SK-N-SH (cell line): ENCODE data around the gene C1QL1. TPM values are rescaled to one million over a fixed set of nuclear protein-coding genes. Genes with fewer than 3 reads are reported as not detected.

ENCODE experiments used
- CTCF ChIA-PET: fragments of 300-600, 350-600 bp; formaldehyde crosslinking; extraction: SDS; loops from one replicate; lab custom pipeline; 2021; lab: Yijun Ruan, JAX
- POLR2A ChIA-PET: fragments of 350-600 bp; sonication (Branson Sonifier 250); formaldehyde crosslinking; extraction: SDS; loops from one replicate; lab custom pipeline; 2020; ENCODE audit warnings: antibody characterized with exemption, inconsistent platforms; lab: Yijun Ruan, JAX
- DNase-seq: peaks from one replicate; pipeline ENCODE4 v3.0.0; 2012
- H2AFZ ChIP-seq: fragments of 200-600 bp; sonication (generic); 2 replicates; pipeline ENCODE4 v1.8.1; 2016; ENCODE audit warnings: antibody characterized with exemption, mild to moderate bottlenecking, low read depth
- H3F3A ChIP-seq: fragments of 200-600 bp; sonication (generic); replicated peaks from 2 replicates; pipeline ENCODE3; 2016; ENCODE audit warnings: antibody characterized with exemption, mild to moderate bottlenecking; ENCODE audit not compliant: insufficient read depth
- H3K27ac ChIP-seq, 2 experiments: fragments of 200-500 bp in 1 of 2; fragments of 200-600 bp in 1 of 2; sonication (Bioruptor generic) in 1 of 2; sonication (generic), shearing (Covaris generic) in 1 of 2; 2 replicates each; pipeline versions ENCODE4 v1.5.1 to v1.6.1; 2014 to 2016; ENCODE audit warnings: low read depth in 2 of 2, inconsistent platforms in 1 of 2, low read length in 1 of 2, mild to moderate bottlenecking in 1 of 2, mixed read lengths in 1 of 2
- H3K27me3 ChIP-seq: fragments of 200-600 bp; sonication (generic), shearing (Covaris generic); 2 replicates; pipeline ENCODE4 v1.6.1; 2016; ENCODE audit warnings: mixed run types; ENCODE audit not compliant: insufficient read depth
- H3K36me3 ChIP-seq, 2 experiments: fragments of 200-500 bp in 1 of 2; fragments of 200-600 bp in 1 of 2; sonication (Bioruptor generic) in 1 of 2; sonication (generic) in 1 of 2; replicated peaks in 1 of 2; 2 replicates each; pipeline versions ENCODE3 to v1.5.1; 2014 to 2016; ENCODE audit warnings: low read length in 1 of 2, mild to moderate bottlenecking in 1 of 2; ENCODE audit not compliant: insufficient read depth in 2 of 2, control insufficient read depth in 1 of 2
- H3K4me1 ChIP-seq, 2 experiments: fragments of 200-500 bp in 1 of 2; fragments of 200-600 bp in 1 of 2; sonication (Bioruptor generic) in 1 of 2; sonication (generic), shearing (Covaris generic) in 1 of 2; 2 replicates each; pipeline versions ENCODE4 v1.5.1 to v1.6.1; 2014 to 2016; ENCODE audit warnings: low read depth in 1 of 2, low read length in 1 of 2, mixed run types in 1 of 2; ENCODE audit not compliant: insufficient read depth in 2 of 2, control insufficient read depth in 1 of 2
- H3K4me2 ChIP-seq: fragments of 200-600 bp; sonication (generic), shearing (Covaris generic); 2 replicates; pipeline ENCODE4 v1.6.1; 2017; ENCODE audit warnings: mixed run types
- H3K4me3 ChIP-seq, 2 experiments: fragments of 200-500 bp in 1 of 2; fragments of 200-600 bp in 1 of 2; sonication (Bioruptor generic) in 1 of 2; sonication (generic), shearing (Covaris generic) in 1 of 2; 2 replicates each; pipeline versions ENCODE4 v1.5.1 to v1.8.1; 2014 to 2016; ENCODE audit warnings: low read depth in 2 of 2, inconsistent platforms in 1 of 2, low read length in 1 of 2, mild to moderate bottlenecking in 1 of 2, mixed read lengths in 1 of 2, moderate library complexity in 1 of 2
- H3K79me2 ChIP-seq: fragments of 200-600 bp; sonication (generic); 2 replicates; pipeline ENCODE4 v1.8.1; 2017; ENCODE audit warnings: mild to moderate bottlenecking; ENCODE audit not compliant: insufficient read depth
- H3K9ac ChIP-seq: fragments of 200-600 bp; sonication (generic); 2 replicates; pipeline ENCODE4 v1.6.1; 2017; ENCODE audit warnings: mixed run types
- H3K9me2 ChIP-seq: fragments of 200-600 bp; sonication (generic); 2 replicates; pipeline ENCODE4 v1.6.1; 2017; ENCODE audit warnings: mixed run types
- H3K9me3 ChIP-seq: fragments of 200-600 bp; sonication (generic); 2 replicates; pipeline ENCODE4 v1.6.1; 2017; ENCODE audit warnings: mixed run types, mild to moderate bottlenecking, moderate library complexity
- H4K20me1 ChIP-seq: fragments of 200-600 bp; sonication (generic); 2 replicates; pipeline ENCODE4 v1.6.1; 2017; ENCODE audit warnings: mild to moderate bottlenecking, mixed run types; ENCODE audit not compliant: insufficient read depth
- CHD2 ChIP-seq: fragments of 150-350 bp; IDR thresholded peaks from 2 replicates; pipeline ENCODE4 v1.6.1; 2018; ENCODE audit warnings: low read length; ENCODE audit not compliant: partially characterized antibody
- ELF1 ChIP-seq: IDR thresholded peaks from 2 replicates; pipeline ENCODE4 v1.4.0; 2012
- EZH2phosphoT487 ChIP-seq: fragments of 200-600 bp; sonication (generic); IDR thresholded peaks from 2 replicates; pipeline ENCODE4 v1.6.1; 2017; ENCODE audit warnings: low read depth, mixed run types, mild to moderate bottlenecking, antibody characterized with exemption, moderate library complexity, borderline replicate concordance
- FOSL2 ChIP-seq: IDR thresholded peaks from 2 replicates; pipeline ENCODE4 v1.4.0; 2012; ENCODE audit warnings: low read depth, mild to moderate bottlenecking, moderate library complexity, borderline replicate concordance
- FOXM1 ChIP-seq: IDR thresholded peaks from 2 replicates; pipeline ENCODE4 v1.4.0; 2012; ENCODE audit warnings: low read depth, mild to moderate bottlenecking
- GABPA ChIP-seq: IDR thresholded peaks from 2 replicates; pipeline ENCODE4 v1.4.0; 2012; ENCODE audit warnings: low read depth, mild to moderate bottlenecking
- GATA2 ChIP-seq: sonication (generic); formaldehyde crosslinking; IDR thresholded peaks from 2 replicates; pipeline ENCODE4 v1.5.0; 2020; ENCODE audit warnings: mild to moderate bottlenecking, missing genetic modification reagents
- IRF3 ChIP-seq: fragments of 150-350 bp; IDR thresholded peaks from 2 replicates; pipeline ENCODE4 v1.6.1; 2016; ENCODE audit warnings: mild to moderate bottlenecking, low read depth, low read length
- JUND ChIP-seq: IDR thresholded peaks from 2 replicates; pipeline ENCODE4 v1.4.0; 2012
- MAX ChIP-seq: IDR thresholded peaks from 2 replicates; pipeline ENCODE4 v1.4.0; 2012; ENCODE audit warnings: low read depth
- MEF2A ChIP-seq: IDR thresholded peaks from 2 replicates; pipeline ENCODE4 v1.4.0; 2012; ENCODE audit warnings: low read depth, borderline replicate concordance
- NFIC ChIP-seq: IDR thresholded peaks from 2 replicates; pipeline ENCODE4 v1.4.0; 2012; ENCODE audit warnings: borderline replicate concordance
- NRF1 ChIP-seq: IDR thresholded peaks from 2 replicates; pipeline ENCODE4 v1.6.1; 2012; ENCODE audit warnings: low read depth, mild to moderate bottlenecking, low read length
- POLR2AphosphoS5 ChIP-seq: IDR thresholded peaks from 2 replicates; pipeline ENCODE4 v1.6.1; 2012; ENCODE audit warnings: low read depth, low read length
- RCOR1 ChIP-seq: fragments of 150-350 bp; IDR thresholded peaks from 2 replicates; pipeline ENCODE4 v1.6.1; 2017; ENCODE audit warnings: antibody characterized with exemption, low read length
- RFX5 ChIP-seq: IDR thresholded peaks from 2 replicates; pipeline ENCODE4 v1.6.1; 2012; ENCODE audit warnings: mild to moderate bottlenecking, improper control_type of control experiment, low read length
- RXRA ChIP-seq: IDR thresholded peaks from 2 replicates; pipeline ENCODE4 v1.4.0; 2012; ENCODE audit warnings: low read depth, mild to moderate bottlenecking, borderline replicate concordance
- TCF12 ChIP-seq: IDR thresholded peaks from 2 replicates; pipeline ENCODE4 v1.4.0; 2012
- TEAD4 ChIP-seq: IDR thresholded peaks from 2 replicates; pipeline ENCODE4 v1.4.0; 2012; ENCODE audit warnings: mild to moderate bottlenecking, borderline replicate concordance; ENCODE audit not compliant: insufficient read depth
- USF2 ChIP-seq: fragments of 150-350 bp; IDR thresholded peaks from 2 replicates; pipeline ENCODE4 v1.6.1; 2017; ENCODE audit warnings: antibody characterized with exemption, low read length, low read depth, borderline replicate concordance
- WGBS: methylation state at CpG from one replicate; pipeline ENCODE4 v1.1.6; 2017; ENCODE audit warnings: low lambda C conversion rate; 5-methylcytosine and 5-hydroxymethylcytosine counted together
- polyA plus RNA-seq, 3 experiments: library from polyadenylated mRNA; depleted of rRNA; stranded (reverse); fragments of >200 nt; gene quantifications; 2 replicates each; pipeline ENCODE4 v1.2.3, GENCODE V29; 2012
- TF ChIP-seq, protein P1 (sequence below): IDR thresholded peaks from 2 replicates; pipeline ENCODE4 v1.4.0; 2012; ENCODE audit warnings: low read depth, borderline replicate concordance

The C1QL1 gene
- polyA plus RNA-seq, 1 of the 3 experiments (the other 2 are of a cell fraction): 11.9 TPM

- CTCF ChIA-PET: interaction anchor here (0.7 to 1.7 kb wide), 4 partner anchors 8 to 304 kb away, joined by 3 to 5 read pairs (median 4); no protein-coding TSS in a partner anchor
- WGBS: 66% methylated on average over 2 of the region's 2 CpGs
- no peaks in the 10 kb centered on the region for H4K20me1 ChIP-seq
- no peaks in the 10 kb centered on the region for H3K36me3 ChIP-seq
- H3K27me3 ChIP-seq: no peaks in the 10 kb centered on the region
- no peaks in the 10 kb centered on the region for H3F3A ChIP-seq
- no peak for DNase-seq
- POLR2A ChIA-PET: no interaction called here
- H3K79me2 ChIP-seq: no peaks in the 10 kb centered on the region
- H2AFZ ChIP-seq: no peak overlapping the region
- H3K9me3 ChIP-seq: no peaks in the 10 kb centered on the region
- peaks cover 0 to 10% of the 10 kb centered on the region in 2 experiments; a peak in 1 of 4 replicates for H3K4me1 ChIP-seq
- TF ChIP-seq FOXM1 (no peak), RFX5 (no peak), NRF1 (no peak), RXRA (no peak), POLR2AphosphoS5 (no peak), EZH2phosphoT487 (no peak), FOSL2 (no peak), USF2 (no peak), MAX (no peak), ELF1 (no peak), NFIC (no peak), GABPA (no peak), TEAD4 (no peak), JUND (no peak)
- TF ChIP-seq, protein P1, sequence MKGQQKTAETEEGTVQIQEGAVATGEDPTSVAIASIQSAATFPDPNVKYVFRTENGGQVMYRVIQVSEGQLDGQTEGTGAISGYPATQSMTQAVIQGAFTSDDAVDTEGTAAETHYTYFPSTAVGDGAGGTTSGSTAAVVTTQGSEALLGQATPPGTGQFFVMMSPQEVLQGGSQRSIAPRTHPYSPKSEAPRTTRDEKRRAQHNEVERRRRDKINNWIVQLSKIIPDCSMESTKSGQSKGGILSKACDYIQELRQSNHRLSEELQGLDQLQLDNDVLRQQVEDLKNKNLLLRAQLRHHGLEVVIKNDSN: no peak
- TF ChIP-seq, all 33 proteins: peak for 0
- Histone ChIP-seq H3K9me2 (no peaks in the 10 kb centered on the region), H3K4me3 (no peak overlapping the region), H3K4me2 (no peak overlapping the region), H3K9ac (no peak overlapping the region), H3K27ac (no peak overlapping the region)
Measured at GRCh38 chr17:45005700-45006099, 37.6 kb upstream of the C1QL1 start.

- Histone ChIP-seq H3K9ac (no peak overlapping the region), H3K4me3 (no peak overlapping the region), H3F3A (no peaks in the 10 kb centered on the region), H3K79me2 (no peaks in the 10 kb centered on the region), H3K36me3 (no peaks in the 10 kb centered on the region), H3K9me3 (no peaks in the 10 kb centered on the region), H3K4me2 (no peak overlapping the region), H3K9me2 (no peaks in the 10 kb centered on the region), H3K27ac (no peak overlapping the region), H2AFZ (no peak overlapping the region), H3K4me1 (peaks cover 0 to 5% of the 10 kb centered on the region in 2 experiments; a peak in 1 of 4 replicates), H3K27me3 (no peaks in the 10 kb centered on the region), H4K20me1 (no peaks in the 10 kb centered on the region)
- POLR2A ChIA-PET: no interaction called here
- WGBS: 72% methylated on average over 3 of the region's 3 CpGs
- no peak for DNase-seq
- TF ChIP-seq RFX5 (no peak), JUND (no peak), MEF2A (no peak), RCOR1 (no peak), IRF3 (no peak), TCF12 (no peak), FOXM1 (no peak), FOSL2 (no peak), CHD2 (no peak), GATA2 (no peak)
- CTCF ChIA-PET: interaction anchor here (1.3 to 1.6 kb wide), 3 partner anchors 12 to 86 kb away, joined by 3 read pairs; no protein-coding TSS in a partner anchor
Measured at GRCh38 chr17:45004388-45004787, 36.3 kb upstream of the C1QL1 start.
